A204.1 (cell line): ENCODE measurements around the gene AKT2.

Experiments
- FAIRE-seq: peaks from 2 replicates; lab custom pipeline; 2012; peaks lifted over from hg19 to GRCh38; lab: Jason Lieb, UNC

AKT2 gene

GRCh38 chr19:40184273-40184672 lies 100.9 kb downstream of the AKT2 start:
- no peak for FAIRE-seq
